Thoracic aorta (tissue), 2 donors: ENCODE results near the gene IL36RN. TPM values are rescaled to one million over a fixed set of nuclear protein-coding genes. Genes with fewer than 3 reads are reported as not detected.

Experiments
- ATAC-seq: fragments of 150-250 bp; one replicate; pipeline ENCODE4 v1.8.0; 2017; ENCODE audit warnings: low read depth; ENCODE audit not compliant: insufficient number of reproducible peaks, low FRiP score
- DNase-seq: peaks from one replicate; pipeline ENCODE4 v3.0.0-alpha.2; 2020; ENCODE audit warnings: low spot score
- H3K27ac ChIP-seq, 2 donors: fragments of 200-600 bp; sonication (generic); 1 replicate in 1 of 2; 2 replicates in 1 of 2; pipeline ENCODE4 v1.5.1; 2016; ENCODE audit warnings: mild to moderate bottlenecking in 2 of 2, moderate library complexity in 2 of 2
- H3K27me3 ChIP-seq: fragments of 200-600 bp; sonication (generic); replicated peaks from 2 replicates; pipeline ENCODE4 v1.6.0; 2016; ENCODE audit warnings: mild to moderate bottlenecking; ENCODE audit not compliant: insufficient read depth
- H3K36me3 ChIP-seq: fragments of 200-600 bp; sonication (generic); one replicate; pipeline ENCODE4 v1.5.1; 2016
- H3K4me1 ChIP-seq, 2 donors: fragments of 200-600 bp; sonication (generic); 1 replicate in 1 of 2; 2 replicates in 1 of 2; pipeline versions ENCODE4 v1.5.1 to v1.6.0; 2016; ENCODE audit warnings: low read depth in 2 of 2, mild to moderate bottlenecking in 1 of 2; ENCODE audit not compliant: control insufficient read depth in 1 of 2
- H3K4me3 ChIP-seq: fragments of 200-600 bp; sonication (generic); 2 replicates; pipeline ENCODE4 v1.5.1; 2016; ENCODE audit warnings: mild to moderate bottlenecking
- H3K9me3 ChIP-seq: fragments of 200-600 bp; sonication (generic); 2 replicates; pipeline ENCODE4 v1.5.1; 2016
- CTCF ChIP-seq: fragments of 200-600 bp; sonication (generic); IDR thresholded peaks from one replicate; pipeline ENCODE4 v1.5.1; 2019; ENCODE audit warnings: antibody characterized with exemption
- total RNA-seq, 2 donors: library from RNA; depleted of rRNA; stranded (reverse); fragments of >200 nt; gene quantifications; one replicate each; pipeline versions ENCODE4 v1.1.0 to v1.2.3, GENCODE V29; 2016

IL36RN gene
- total RNA-seq, 2 donors from 2014 or later = not detected

- Histone ChIP-seq H3K27ac (no peak overlapping the region), H3K4me1 (no peaks in the 10 kb centered on the region), H3K9me3 (peaks cover 3% of the 10 kb centered on the region), H3K27me3 (no peaks in the 10 kb centered on the region), H3K4me3 (no peak overlapping the region), H3K36me3 (no peaks in the 10 kb centered on the region)
- DNase-seq (no peak), ATAC-seq (no peak)
- no peak for TF ChIP-seq CTCF
These were observed 39.0 kb downstream of the IL36RN start for GRCh38 chr2:113098041-113098440.

DNA sequence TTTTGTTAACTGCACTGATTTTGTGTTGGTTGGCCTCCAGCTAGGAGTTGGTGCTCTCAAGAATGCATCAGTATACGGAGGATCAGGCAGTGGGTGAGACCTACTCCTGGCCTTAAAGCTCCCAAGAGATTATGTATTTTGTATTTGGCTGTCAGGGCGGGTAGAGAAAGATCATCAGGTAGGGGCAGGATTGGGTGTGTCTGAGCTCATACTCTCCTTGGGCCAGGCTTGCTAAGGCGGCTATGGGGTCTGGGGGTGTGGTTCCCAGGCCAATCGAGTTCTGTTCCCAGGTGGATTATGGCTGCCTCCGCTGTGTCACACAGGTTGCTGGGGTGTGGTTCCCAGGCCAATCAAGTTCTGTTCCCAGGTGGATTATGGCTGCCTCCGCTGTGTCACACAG, 39.5 kb downstream of the IL36RN start:
- no peak for ATAC-seq
- H3K4me1 ChIP-seq = no peaks in the 10 kb centered on the region
- no peak for DNase-seq
- H3K27me3 ChIP-seq = no peaks in the 10 kb centered on the region
- TF ChIP-seq CTCF = no peak
- no peak overlapping the region for H3K27ac ChIP-seq
- H3K4me3 ChIP-seq = no peak overlapping the region
- H3K36me3 ChIP-seq = no peaks in the 10 kb centered on the region
- H3K9me3 ChIP-seq = peaks cover 3% of the 10 kb centered on the region

DNA sequence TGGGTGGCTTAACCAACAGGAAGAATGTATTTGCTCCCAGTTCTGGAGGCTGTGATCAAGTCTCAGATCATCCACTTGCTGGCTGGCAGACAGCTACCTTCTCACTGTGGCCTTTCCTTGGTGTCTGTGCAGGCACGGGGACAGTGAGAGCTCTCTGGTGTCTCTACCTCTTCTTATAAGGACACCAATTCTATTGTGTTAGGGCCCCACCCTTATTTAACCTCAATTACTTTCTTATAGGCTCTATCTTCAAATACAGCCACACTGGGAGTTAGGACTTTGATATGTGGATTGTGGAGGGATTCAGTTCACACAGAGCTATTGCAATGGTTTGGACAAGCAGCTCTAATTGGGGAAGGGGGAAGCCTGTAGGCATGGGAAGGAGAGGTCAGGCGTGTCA, 43.1 kb downstream of the IL36RN start:
- no peak overlapping the region for H3K4me3 ChIP-seq
- no peak overlapping the region for H3K27ac ChIP-seq
- no peaks in the 10 kb centered on the region for H3K27me3 ChIP-seq
- TF ChIP-seq CTCF = no peak
- DNase-seq (no peak), ATAC-seq (no peak)
- no peaks in the 10 kb centered on the region for H3K4me1 ChIP-seq
- H3K9me3 ChIP-seq = no peaks in the 10 kb centered on the region
- H3K36me3 ChIP-seq = no peaks in the 10 kb centered on the region

- H3K9me3 ChIP-seq = no peaks in the 10 kb centered on the region
- no peaks in the 10 kb centered on the region for H3K27me3 ChIP-seq
- TF ChIP-seq CTCF = no peak
- DNase-seq = no peak
- H3K4me1 ChIP-seq = no peaks in the 10 kb centered on the region
- H3K36me3 ChIP-seq = no peaks in the 10 kb centered on the region
- no peak for ATAC-seq
- H3K27ac ChIP-seq = no peak overlapping the region
- no peak overlapping the region for H3K4me3 ChIP-seq
These were observed 44.3 kb downstream of the IL36RN start for GRCh38 chr2:113103277-113103676.

DNA sequence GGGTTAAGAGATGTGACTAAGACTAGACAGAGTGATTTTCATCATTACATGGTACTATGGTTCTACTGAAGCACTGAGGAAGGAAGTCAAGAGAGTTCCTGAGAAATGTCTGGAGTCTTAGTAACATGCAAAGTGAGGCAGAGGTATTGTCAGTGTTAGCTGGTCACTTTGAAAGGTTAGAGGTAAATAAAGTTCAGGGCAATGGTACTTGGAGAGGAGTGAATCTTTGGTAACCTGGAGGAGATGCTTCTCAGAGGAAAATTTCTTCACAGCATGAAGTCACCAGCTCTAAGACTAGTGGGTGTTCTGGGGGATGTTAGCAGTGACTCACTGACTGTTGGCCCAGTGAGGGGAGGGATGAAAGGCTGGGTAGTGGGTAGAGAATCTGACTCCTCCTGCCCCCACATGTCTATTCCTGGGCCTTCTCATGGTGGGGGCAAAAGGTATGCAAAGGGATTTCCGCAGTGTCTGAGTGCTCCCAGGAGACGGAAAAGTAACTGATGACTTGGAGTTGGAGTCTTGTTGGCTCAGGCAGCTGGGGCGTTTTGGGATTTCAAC, 45.1 kb downstream of the IL36RN start:
- Histone ChIP-seq H3K4me1 (no peaks in the 10 kb centered on the region), H3K4me3 (no peak overlapping the region), H3K9me3 (no peaks in the 10 kb centered on the region), H3K36me3 (no peaks in the 10 kb centered on the region), H3K27ac (no peak overlapping the region), H3K27me3 (no peaks in the 10 kb centered on the region)
- ATAC-seq (no peak), DNase-seq (no peak)
- no peak for TF ChIP-seq CTCF
